Measurements from ENCODE around the gene ZG16.

- no peak for TF ChIP-seq CTCF (IDR thresholded peaks at IDR 0.05)
- TF ChIP-seq POLR2A (IDR thresholded peaks at IDR 0.05): no peak
These were observed 40.3 kb upstream of the ZG16 start for GRCh38 chr16:29737713-29738112.
